ENCODE measurements around the gene COL5A3. TPM values are rescaled to one million over a fixed set of nuclear protein-coding genes. Genes with fewer than 3 reads are reported as not detected.
A peak's percentile ranks its signal among the peaks of the same experiment; 100 is the strongest.

Gene COL5A3
- total and polyA plus RNA-seq, 4 donors, result 8.4 to 15.1 (median 10.5) TPM

- ATAC-seq (ENCODE audit: insufficient read depth, low FRiP score) (no peak), DNase-seq (peak in 1 of 3 donors; percentile 26)
- Histone ChIP-seq H3K9me3 (ENCODE audit: control insufficient read depth in 4 of 4, insufficient read depth in 3 of 4, low read length in 3 of 4) (peaks cover 0 to 6% (median 0%) of the 10 kb centered on the region in 4 donors), H3K9ac (ENCODE audit: insufficient read depth in 1 of 2, low read length in 2 of 2) (no peak overlapping the region), H3K4me1 (ENCODE audit: control insufficient read depth in 5 of 5, insufficient read depth in 5 of 5, low read length in 5 of 5) (peaks cover 0 to 15% (median 3%) of the 10 kb centered on the region in 5 donors), H3K4me3 (no peak overlapping the region), H3K27me3 (ENCODE audit: control insufficient read depth in 3 of 3, insufficient read depth in 3 of 3, low read length in 2 of 3) (peaks cover 4 to 29% (median 15%) of the 10 kb centered on the region in 3 donors), H3K27ac (ENCODE audit: low read depth in 1 of 2, low read length in 1 of 2) (peak overlapping the region; percentile 62 to 76), H3K36me3 (ENCODE audit: control insufficient read depth in 4 of 4, insufficient read depth in 4 of 4, low read length in 4 of 4) (no peaks in the 10 kb centered on the region)
- WGBS, 2 donors, result 28 to 39% methylated on average over 7 of the region's 7 CpGs
- TF ChIP-seq CTCF (IDR thresholded peaks at IDR 0.05; ENCODE audit: control extremely low read depth, extremely low read depth), result no peak
Measured at GRCh38 chr19:10006335-10006708, 4.0 kb downstream of the COL5A3 start.

GRCh38 chr19:10005632-10006334, 4.5 kb downstream of the COL5A3 start:
- no peak for TF ChIP-seq CTCF (IDR thresholded peaks at IDR 0.05; ENCODE audit: control extremely low read depth, extremely low read depth)
- 70 to 79% methylated on average over 16 to 17 of the region's 17 CpGs for WGBS, 2 donors
- H3K4me3 ChIP-seq, result no peak overlapping the region
- peaks cover 0 to 6% (median 0%) of the 10 kb centered on the region in 4 donors for H3K9me3 ChIP-seq (ENCODE audit: control insufficient read depth in 4 of 4, insufficient read depth in 3 of 4, low read length in 3 of 4)
- H3K4me1 ChIP-seq (ENCODE audit: control insufficient read depth in 5 of 5, insufficient read depth in 5 of 5, low read length in 5 of 5), result peaks cover 0 to 15% (median 3%) of the 10 kb centered on the region in 5 donors
- H3K27me3 ChIP-seq (ENCODE audit: control insufficient read depth in 3 of 3, insufficient read depth in 3 of 3, low read length in 2 of 3), result peaks cover 4 to 24% (median 10%) of the 10 kb centered on the region in 3 donors
- peak overlapping the region in 1 of 2 donors; percentile 57 for H3K27ac ChIP-seq (ENCODE audit: low read depth in 1 of 2, low read length in 1 of 2)
- no peaks in the 10 kb centered on the region for H3K36me3 ChIP-seq (ENCODE audit: control insufficient read depth in 4 of 4, insufficient read depth in 4 of 4, low read length in 4 of 4)
- DNase-seq (no peak), ATAC-seq (ENCODE audit: insufficient read depth, low FRiP score) (no peak)
- no peak overlapping the region for H3K9ac ChIP-seq (ENCODE audit: insufficient read depth in 1 of 2, low read length in 2 of 2)

- Histone ChIP-seq H3K4me1 (ENCODE audit: control insufficient read depth in 5 of 5, insufficient read depth in 5 of 5, low read length in 5 of 5) (peaks cover 0 to 7% (median 2%) of the 10 kb centered on the region in 5 donors), H3K27ac (ENCODE audit: low read depth in 1 of 2, low read length in 1 of 2) (no peak overlapping the region), H3K9ac (ENCODE audit: insufficient read depth in 1 of 2, low read length in 2 of 2) (no peak overlapping the region), H3K27me3 (ENCODE audit: control insufficient read depth in 3 of 3, insufficient read depth in 3 of 3, low read length in 2 of 3) (peaks cover 4 to 16% (median 5%) of the 10 kb centered on the region in 3 donors), H3K9me3 (ENCODE audit: control insufficient read depth in 4 of 4, insufficient read depth in 3 of 4, low read length in 3 of 4) (peaks cover 0 to 4% (median 0%) of the 10 kb centered on the region in 4 donors), H3K36me3 (ENCODE audit: control insufficient read depth in 4 of 4, insufficient read depth in 4 of 4, low read length in 4 of 4) (no peaks in the 10 kb centered on the region), H3K4me3 (no peak overlapping the region)
- TF ChIP-seq CTCF (IDR thresholded peaks at IDR 0.05; ENCODE audit: control extremely low read depth, extremely low read depth), result no peak
- DNase-seq, result no peak
- 73 to 82% methylated on average over 9 of the region's 9 CpGs for WGBS, 2 donors
- no peak for ATAC-seq (ENCODE audit: insufficient read depth, low FRiP score)
Measured at GRCh38 chr19:10004617-10005016, 5.7 kb downstream of the COL5A3 start.

Measured in lung (tissue), 12 donors.